A673 (cell line): Measurements from ENCODE around the gene ARMCX5. TPM values are rescaled to one million over a fixed set of nuclear protein-coding genes. Genes with fewer than 3 reads are reported as not detected.

Source experiments
- BruUV-seq: library from RNA; stranded (reverse); fragments of 400-500 nt; replicated peaks from 2 replicates; lab custom pipeline; 2021; lab: Mats Ljungman, UMichigan
- CTCF ChIA-PET: fragments of 300-600 bp; sonication (Branson Sonifier 250); formaldehyde crosslinking; loops from one replicate; lab custom pipeline; 2022; ENCODE audit warnings: antibody characterized with exemption; lab: Charles Lee
- POLR2A ChIA-PET: fragments of 300-600 bp; sonication (Branson Sonifier 250); formaldehyde crosslinking; loops from one replicate; lab custom pipeline; 2022; ENCODE audit warnings: antibody characterized with exemption; ENCODE audit not compliant: low non-redundant PET; lab: Charles Lee
- DNase-seq: peaks from one replicate; pipeline ENCODE4 v3.0.0-alpha.2; 2015; ENCODE audit warnings: low spot score
- H3K27ac ChIP-seq: fragments of 200-600 bp; sonication (generic); 2 replicates; pipeline ENCODE4 v1.5.1; 2016; ENCODE audit warnings: mixed run types, low read depth, mild to moderate bottlenecking, mixed read lengths, antibody characterized with exemption, low read length; ENCODE audit not compliant: poor library complexity, severe bottlenecking
- H3K27me3 ChIP-seq: fragments of 200-600 bp; sonication (generic); replicated peaks from 2 replicates; pipeline ENCODE4 v1.6.1; 2017; ENCODE audit warnings: mixed run types, low read depth, mild to moderate bottlenecking, mixed read lengths, antibody characterized with exemption, low read length; ENCODE audit not compliant: insufficient read depth, poor library complexity
- H3K36me3 ChIP-seq: fragments of 200-600 bp; sonication (generic); 2 replicates; pipeline ENCODE4 v1.6.1; 2016; ENCODE audit warnings: mixed run types, mild to moderate bottlenecking, mixed read lengths, antibody characterized with exemption, low read length; ENCODE audit not compliant: insufficient read depth, poor library complexity, severe bottlenecking
- H3K4me1 ChIP-seq: fragments of 200-600 bp; sonication (generic); 2 replicates; pipeline ENCODE4 v1.6.1; 2017; ENCODE audit warnings: mixed run types, mild to moderate bottlenecking, mixed read lengths, antibody characterized with exemption, low read length; ENCODE audit not compliant: insufficient read depth, poor library complexity, severe bottlenecking
- H3K4me3 ChIP-seq: fragments of 200-600 bp; sonication (generic); 2 replicates; pipeline ENCODE4 v1.5.1; 2016; ENCODE audit warnings: low read depth, mixed run types, mild to moderate bottlenecking, mixed read lengths, low read length; ENCODE audit not compliant: poor library complexity, severe bottlenecking
- H3K9me3 ChIP-seq: fragments of 200-600 bp; sonication (generic); 2 replicates; pipeline ENCODE4 v1.6.1; 2016; ENCODE audit warnings: mixed run types, low read depth, mild to moderate bottlenecking, mixed read lengths, antibody characterized with exemption, low read length; ENCODE audit not compliant: poor library complexity, severe bottlenecking
- EZH2 ChIP-seq: fragments of 200-600 bp; sonication (generic); IDR thresholded peaks from 2 replicates; pipeline ENCODE4 v1.6.1; 2017; ENCODE audit warnings: borderline replicate concordance, low read depth, mild to moderate bottlenecking, mixed read lengths, antibody characterized with exemption, low read length; ENCODE audit not compliant: poor library complexity, severe bottlenecking
- intact Hi-C: fragments of 100-400 bp; cut with micrococcal nuclease; formaldehyde crosslinking; loops from one replicate; pipeline ENCODE4 v1.10.0; 2022; ENCODE audit not compliant: unreplicated experiment
- total RNA-seq: library from RNA; stranded (reverse); gene quantifications from 2 replicates; pipeline ENCODE4 v1.2.3, GENCODE V29; 2021
- TF ChIP-seq, protein P1 (sequence below): fragments of 300-800, 200-600 bp; sonication (generic); conservative IDR thresholded peaks from 2 replicates; pipeline ENCODE4 v1.5.1; 2017; ENCODE audit warnings: low read depth, mild to moderate bottlenecking, antibody characterized with exemption, low read length, moderate library complexity, mixed read lengths

ARMCX5 gene
- total RNA-seq, 1 experiment from 2014 or later, result 14.4 TPM

DNA sequence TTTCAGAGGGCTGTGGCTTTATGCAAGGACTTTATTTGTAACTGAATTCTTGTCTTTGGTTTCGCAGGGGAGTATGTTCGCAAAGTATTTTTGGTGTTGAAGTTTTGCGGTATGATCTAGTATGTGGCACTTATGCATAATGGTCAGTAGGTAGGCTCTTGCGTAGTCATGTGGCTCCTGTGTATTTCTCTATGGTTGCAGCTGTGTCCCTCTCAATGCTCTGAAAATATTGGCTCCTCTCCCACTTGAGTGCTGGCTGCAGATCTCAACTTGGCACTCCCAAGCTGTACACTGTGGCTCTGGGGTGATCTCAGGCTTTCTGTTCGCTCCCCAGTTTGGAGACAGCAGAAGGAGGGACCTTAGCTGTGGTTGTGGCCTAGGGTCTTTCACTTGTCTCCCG, 24.8 kb downstream of the ARMCX5 start:
- ChIA-PET POLR2A (no interaction called here), CTCF (no interaction called here)
- Histone ChIP-seq H3K36me3 (no peaks in the 10 kb centered on the region), H3K27me3 (no peaks in the 10 kb centered on the region), H3K27ac (no peak overlapping the region), H3K4me3 (no peak overlapping the region), H3K4me1 (no peaks in the 10 kb centered on the region), H3K9me3 (peaks cover 22% of the 10 kb centered on the region)
- no peak for DNase-seq
- BruUV-seq, result no TSS peak
- no peak for TF ChIP-seq EZH2
- TF ChIP-seq, protein P1, sequence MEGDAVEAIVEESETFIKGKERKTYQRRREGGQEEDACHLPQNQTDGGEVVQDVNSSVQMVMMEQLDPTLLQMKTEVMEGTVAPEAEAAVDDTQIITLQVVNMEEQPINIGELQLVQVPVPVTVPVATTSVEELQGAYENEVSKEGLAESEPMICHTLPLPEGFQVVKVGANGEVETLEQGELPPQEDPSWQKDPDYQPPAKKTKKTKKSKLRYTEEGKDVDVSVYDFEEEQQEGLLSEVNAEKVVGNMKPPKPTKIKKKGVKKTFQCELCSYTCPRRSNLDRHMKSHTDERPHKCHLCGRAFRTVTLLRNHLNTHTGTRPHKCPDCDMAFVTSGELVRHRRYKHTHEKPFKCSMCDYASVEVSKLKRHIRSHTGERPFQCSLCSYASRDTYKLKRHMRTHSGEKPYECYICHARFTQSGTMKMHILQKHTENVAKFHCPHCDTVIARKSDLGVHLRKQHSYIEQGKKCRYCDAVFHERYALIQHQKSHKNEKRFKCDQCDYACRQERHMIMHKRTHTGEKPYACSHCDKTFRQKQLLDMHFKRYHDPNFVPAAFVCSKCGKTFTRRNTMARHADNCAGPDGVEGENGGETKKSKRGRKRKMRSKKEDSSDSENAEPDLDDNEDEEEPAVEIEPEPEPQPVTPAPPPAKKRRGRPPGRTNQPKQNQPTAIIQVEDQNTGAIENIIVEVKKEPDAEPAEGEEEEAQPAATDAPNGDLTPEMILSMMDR, result no peak
- intact Hi-C loops, result no loop called here

- ChIA-PET POLR2A (no interaction called here), CTCF (no interaction called here)
- Histone ChIP-seq H3K36me3 (no peaks in the 10 kb centered on the region), H3K27me3 (no peaks in the 10 kb centered on the region), H3K4me1 (no peaks in the 10 kb centered on the region), H3K4me3 (no peak overlapping the region), H3K9me3 (peaks cover 3% of the 10 kb centered on the region), H3K27ac (no peak overlapping the region)
- TF ChIP-seq, protein P1, result no peak
- TF ChIP-seq EZH2, result no peak
- no peak for DNase-seq
- no TSS peak for BruUV-seq
- intact Hi-C loops, result no loop called here
These were observed 28.3 kb downstream of the ARMCX5 start for GRCh38 chrX:102627640-102628039.

DNA sequence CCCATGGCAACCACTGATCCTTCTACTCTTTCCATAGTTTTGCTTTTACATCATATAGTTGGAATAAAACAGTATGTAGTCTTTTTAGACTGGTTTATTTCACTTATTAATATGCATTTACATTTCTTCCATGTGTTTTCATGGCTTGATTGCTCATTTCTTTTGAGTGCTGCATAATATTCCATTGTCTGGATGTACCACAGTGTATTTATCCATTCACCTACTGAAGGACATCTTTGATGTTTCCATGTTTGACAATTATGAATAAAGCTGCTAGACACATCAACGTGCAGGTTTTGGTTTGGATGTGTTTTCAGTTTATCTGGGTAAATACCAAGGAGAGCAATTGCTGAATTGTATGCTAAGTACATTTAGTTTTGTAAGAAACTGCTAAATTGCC, 38.2 kb downstream of the ARMCX5 start:
- no peak for TF ChIP-seq EZH2
- TF ChIP-seq, protein P1, result no peak
- DNase-seq, result no peak
- CTCF ChIA-PET, result no interaction called here
- no peaks in the 10 kb centered on the region for H3K4me1 ChIP-seq
- BruUV-seq, result no TSS peak
- H3K27ac ChIP-seq, result no peak overlapping the region
- no peaks in the 10 kb centered on the region for H3K36me3 ChIP-seq
- H3K9me3 ChIP-seq, result no peaks in the 10 kb centered on the region
- intact Hi-C loops, result no loop called here
- POLR2A ChIA-PET, result no interaction called here
- no peak overlapping the region for H3K4me3 ChIP-seq
- H3K27me3 ChIP-seq, result no peaks in the 10 kb centered on the region
